Measurements from ENCODE around the gene SLC17A7.

The SLC17A7 gene

DNA sequence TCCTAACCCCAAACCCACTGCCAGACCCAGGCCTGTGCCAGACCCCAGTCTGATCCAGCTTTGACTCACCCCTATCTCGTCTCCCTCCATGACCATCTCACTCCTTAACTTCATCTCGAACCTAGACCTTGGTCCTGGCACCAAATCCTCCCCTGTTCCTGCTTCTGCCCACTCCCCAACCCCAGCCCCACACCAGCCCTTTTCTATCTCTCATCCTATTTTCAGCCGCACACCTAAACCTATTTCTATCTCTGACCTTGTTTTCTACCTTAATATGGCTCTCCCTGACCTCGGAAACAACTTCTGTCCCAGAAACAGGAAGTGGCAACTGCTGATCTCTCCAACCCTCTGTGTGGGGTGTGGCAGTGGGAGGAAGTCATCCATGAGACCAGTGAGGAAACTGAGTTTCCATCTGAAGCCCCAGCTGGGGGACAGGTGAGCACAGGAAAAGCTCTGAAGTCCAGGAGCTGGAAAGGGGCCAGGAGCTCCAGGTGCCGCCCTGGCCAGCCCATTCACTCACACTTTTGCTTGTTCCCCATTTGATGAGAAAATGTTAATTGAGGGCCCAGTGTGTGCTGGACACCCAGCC, 31.8 kb downstream of the SLC17A7 start:
- FAIRE-seq = no peak
- DNase-seq (ENCODE audit: low spot score) = no peak

- DNase-seq (ENCODE audit: low spot score) (no peak), FAIRE-seq (no peak)
Measured at GRCh38 chr19:49408816-49409440, 32.4 kb downstream of the SLC17A7 start.

DNA sequence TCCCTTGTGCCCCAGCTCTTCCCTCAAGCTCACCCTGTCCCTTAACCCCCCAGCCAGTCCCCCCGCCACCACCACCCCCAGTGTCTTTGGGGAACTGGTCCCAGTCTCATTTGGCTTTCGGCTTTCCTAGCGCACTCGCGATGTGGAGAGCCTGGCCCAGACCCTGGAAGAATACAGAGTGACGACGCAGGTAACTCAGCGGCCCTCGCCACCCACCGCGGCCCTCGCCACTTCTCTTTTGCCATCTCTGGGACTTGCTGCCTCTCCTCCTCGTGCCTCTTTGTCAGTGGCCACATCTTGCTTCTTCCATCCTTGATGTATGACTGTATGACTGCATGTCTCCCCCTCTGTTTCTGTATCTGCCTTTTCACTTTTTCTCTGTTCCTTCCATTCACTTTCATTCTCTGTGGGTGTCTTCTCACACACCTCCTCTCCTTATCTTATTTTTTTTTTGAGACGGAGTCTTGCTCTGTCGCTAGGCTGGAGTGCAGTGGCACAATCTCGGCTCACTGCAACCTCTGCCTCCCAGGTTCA, 33.8 kb downstream of the SLC17A7 start:
- FAIRE-seq (no peak), DNase-seq (ENCODE audit: low spot score) (no peak)

DNA sequence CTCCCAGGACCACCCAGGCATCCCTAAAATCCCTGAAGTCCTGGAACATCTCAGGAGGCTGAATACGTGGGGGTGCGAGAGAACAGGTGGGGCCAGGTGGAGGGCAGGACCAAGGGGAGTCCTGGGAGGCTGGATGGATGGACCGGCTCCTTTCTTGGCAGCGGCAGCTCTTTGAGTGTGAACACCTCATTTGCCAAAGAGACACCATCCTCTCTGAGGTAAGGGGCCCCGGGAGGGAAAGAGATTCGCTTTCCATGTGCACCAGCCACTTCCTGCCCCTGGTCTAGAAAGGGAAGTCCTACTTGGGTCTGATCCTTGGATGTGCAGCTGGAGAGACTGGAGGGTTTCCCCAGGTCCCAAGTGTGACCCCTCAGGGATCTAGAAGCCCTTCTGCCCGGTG, 34.2 kb downstream of the SLC17A7 start:
- no peak for FAIRE-seq
- no peak for DNase-seq (ENCODE audit: low spot score)

DNA sequence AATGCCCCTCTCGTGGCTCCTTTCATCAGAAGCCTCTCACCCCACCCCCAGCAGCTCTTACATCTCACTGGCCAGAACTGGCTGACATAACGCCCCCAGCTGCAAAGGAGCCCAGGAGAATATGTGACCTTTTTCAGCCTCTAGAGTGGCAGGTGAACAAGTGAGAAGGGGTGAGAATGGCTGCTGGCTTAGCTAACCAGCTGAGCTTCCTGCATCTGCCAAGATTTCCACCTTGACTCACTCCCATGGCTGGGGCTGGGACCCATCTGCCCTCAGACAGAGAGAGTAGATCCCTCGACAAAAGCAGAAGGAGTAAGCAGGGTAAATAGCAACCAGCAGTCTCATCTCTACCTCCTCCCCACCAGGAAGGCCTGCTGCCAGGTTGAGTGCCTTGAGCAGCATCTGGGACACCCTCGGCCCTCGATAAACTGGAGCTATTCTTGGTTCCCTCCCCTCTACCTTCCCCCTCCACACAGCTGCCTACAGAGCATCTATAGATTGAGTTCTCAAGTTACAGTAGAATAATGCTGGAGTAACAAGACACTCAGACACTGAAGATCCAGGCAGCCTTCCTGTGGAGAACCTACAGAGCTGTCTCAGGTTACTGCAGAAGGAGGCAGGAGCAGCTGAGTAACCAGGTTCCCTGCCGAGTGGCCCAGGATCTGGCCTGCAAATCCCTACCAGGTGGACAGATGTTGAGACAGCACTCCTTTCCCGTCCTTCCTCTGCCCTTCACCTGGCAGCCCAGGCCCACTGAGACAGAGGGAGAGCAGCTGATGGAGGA, 37.7 kb downstream of the SLC17A7 start:
- no peak for DNase-seq (ENCODE audit: low spot score)
- FAIRE-seq = no peak

GRCh38 chr19:49400029-49400428, 41.3 kb downstream of the SLC17A7 start:
- no peak for DNase-seq (ENCODE audit: low spot score)

GRCh38 chr19:49398931-49399330, 42.4 kb downstream of the SLC17A7 start:
- FAIRE-seq (no peak), DNase-seq (ENCODE audit: low spot score) (no peak)

More at GRCh38 chr19:49400029-49400428, 41.3 kb downstream of the SLC17A7 start:
- FAIRE-seq = no peak

DNA sequence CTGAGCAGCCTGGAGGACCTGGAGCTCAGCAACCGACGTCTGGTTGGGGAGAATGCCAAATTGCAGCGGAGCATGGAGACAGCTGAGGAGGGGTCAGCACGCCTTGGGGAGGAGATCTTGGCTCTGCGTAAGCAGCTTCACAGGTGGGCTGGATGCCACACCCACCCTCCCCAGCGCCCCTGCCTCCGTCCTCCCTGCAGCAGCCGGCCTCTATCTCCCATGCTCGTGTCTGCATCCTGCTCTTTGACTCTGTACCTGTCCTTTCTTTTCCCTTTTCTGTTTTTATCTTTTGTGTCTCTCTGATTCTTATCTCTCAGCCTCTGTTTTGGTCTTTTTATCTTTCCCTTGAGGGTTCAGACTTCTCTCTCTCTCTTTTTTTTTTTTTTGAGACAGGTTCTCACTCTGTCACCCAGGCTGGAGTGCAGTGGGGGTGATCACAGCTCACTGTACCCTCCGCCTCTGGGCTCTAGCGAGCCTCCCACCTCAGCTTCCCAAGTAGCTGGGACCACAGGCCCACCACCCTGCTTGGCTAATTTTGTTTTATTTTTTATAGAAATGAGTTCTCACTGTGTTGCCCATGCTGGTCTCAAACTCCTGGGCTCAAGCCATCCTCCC, 43.2 kb downstream of the SLC17A7 start:
- no peak for DNase-seq (ENCODE audit: low spot score)
- FAIRE-seq = no peak

- FAIRE-seq = no peak
- no peak for DNase-seq (ENCODE audit: low spot score)
Measured at GRCh38 chr19:49396738-49397505, 44.4 kb downstream of the SLC17A7 start.

GRCh38 chr19:49395581-49396407, 45.5 kb downstream of the SLC17A7 start:
- DNase-seq (ENCODE audit: low spot score) (no peak), FAIRE-seq (no peak)

DNA sequence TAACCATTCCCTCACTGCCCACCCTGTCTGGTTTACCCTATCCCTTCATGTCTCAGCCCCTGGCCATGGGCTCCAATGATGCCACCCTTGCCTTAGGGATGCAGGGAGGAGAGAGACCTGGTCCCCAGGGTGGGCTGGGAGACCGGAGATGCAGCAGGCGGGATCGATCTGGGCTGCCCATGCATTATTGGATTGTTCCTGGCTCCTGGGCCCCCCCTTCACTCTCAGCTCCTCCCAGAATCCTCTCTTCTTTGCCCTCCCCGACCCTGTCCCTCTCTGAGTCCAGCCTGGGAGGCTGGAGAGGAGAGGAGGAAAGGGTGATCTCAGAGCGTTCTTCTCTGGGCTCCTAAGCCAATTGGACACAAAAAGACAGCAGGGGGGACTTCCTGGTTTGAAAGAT, 47.4 kb downstream of the SLC17A7 start:
- no peak for FAIRE-seq

GRCh38 chr19:49391581-49392399, 49.5 kb downstream of the SLC17A7 start:
- DNase-seq (ENCODE audit: low spot score) (peak; percentile 86), FAIRE-seq (peak; percentile 83)

More for the DNA sequence above, 47.4 kb downstream of the SLC17A7 start:
- DNase-seq (ENCODE audit: low spot score) = no peak

DNA sequence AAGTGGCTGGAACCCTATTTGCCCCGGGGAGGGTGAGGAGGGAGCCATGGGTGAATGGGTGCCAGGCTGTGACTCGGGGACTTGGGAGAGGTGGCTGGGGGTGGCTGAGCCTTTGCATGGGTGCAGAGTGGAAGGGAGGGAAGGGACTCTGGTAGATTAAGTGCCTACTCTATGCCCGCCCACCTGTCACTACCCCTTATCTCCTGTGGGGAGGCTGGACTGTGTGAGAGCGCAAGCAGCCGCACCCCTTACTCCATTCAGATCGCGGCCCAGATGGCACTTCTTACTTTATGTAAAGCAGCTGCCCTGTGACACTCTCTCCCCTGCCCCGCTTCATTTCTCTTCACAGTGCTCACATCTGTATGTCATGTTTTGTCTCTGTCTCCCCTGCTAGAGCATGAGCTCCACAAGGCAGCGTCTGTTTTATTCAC, 50.4 kb downstream of the SLC17A7 start:
- no peak for DNase-seq (ENCODE audit: low spot score)
- FAIRE-seq = no peak

GRCh38 chr19:49390131-49390928, 51.0 kb downstream of the SLC17A7 start:
- FAIRE-seq = no peak

DNA sequence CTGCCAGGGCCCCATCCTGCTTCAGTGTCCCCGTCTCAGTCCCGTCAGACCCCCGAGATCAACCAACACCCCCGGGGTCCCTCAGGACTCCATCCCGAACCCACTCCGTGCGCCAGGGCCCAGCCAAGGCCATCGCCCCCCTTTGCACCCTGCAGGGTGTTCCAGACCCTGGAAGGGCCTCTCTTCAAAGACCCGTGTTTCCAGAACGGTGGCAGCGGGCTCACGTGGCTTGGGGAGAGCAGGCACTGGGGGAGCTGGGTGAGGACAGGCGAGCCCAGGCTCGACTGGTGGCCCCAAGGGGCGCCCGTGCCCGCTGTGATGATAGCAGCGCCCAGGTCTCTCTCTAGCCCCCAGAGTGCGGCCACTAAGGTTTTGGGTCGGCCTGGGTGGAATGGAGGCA, 51.9 kb downstream of the SLC17A7 start:
- no peak for DNase-seq (ENCODE audit: low spot score)
- no peak for FAIRE-seq

More at GRCh38 chr19:49390131-49390928, 51.0 kb downstream of the SLC17A7 start:
- DNase-seq (ENCODE audit: low spot score) = no peak

DNA sequence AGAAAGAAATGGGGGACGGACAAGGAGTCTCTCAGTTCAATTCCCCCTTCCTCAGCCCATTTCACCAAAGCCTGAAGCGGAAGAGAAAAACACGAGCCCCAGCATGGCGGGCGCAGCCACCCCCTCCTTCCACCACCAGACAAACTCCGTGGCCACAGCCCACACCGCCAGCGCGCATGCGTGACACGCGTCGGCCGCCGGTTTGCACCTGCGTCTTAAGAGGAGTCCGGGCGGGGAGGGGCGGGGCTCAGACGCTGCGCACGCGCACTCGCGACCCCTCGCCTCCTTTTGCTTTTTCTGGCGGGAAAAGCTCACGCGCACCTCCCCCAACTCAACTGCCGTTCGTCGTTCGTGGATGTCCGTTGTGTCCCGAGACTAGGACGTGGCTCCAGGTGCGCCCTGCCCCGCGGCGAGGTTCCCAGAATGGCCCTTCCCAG, 53.4 kb downstream of the SLC17A7 start, which contains the start of gene KASH5:
KASH5 (plus strand) TSS at position 314 of the 437 bp plus-strand sequence. CDS start 2,635 bp downstream, outside the sequence.
- no peak for FAIRE-seq
- peak; percentile 70 for DNase-seq (ENCODE audit: low spot score)

DNA sequence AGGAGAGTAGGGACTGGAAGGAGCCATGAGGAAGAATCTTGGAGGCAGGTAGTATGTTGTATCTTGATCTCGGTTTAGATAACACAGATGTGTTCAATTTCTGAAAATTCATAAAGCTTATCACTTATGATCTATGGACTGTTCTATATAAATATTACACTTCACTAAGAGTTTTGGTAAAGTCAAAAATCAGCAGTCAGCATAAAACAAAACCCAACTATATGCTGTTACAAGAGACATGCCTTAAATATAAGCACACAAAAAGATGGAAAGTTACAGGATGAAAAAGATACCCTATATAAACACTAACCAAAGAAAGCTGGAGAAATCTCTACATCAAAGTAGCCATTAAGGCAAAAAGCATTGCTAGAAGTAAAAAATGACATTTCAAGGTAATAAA, 57.7 kb downstream of the SLC17A7 start:
- no peak for DNase-seq (ENCODE audit: low spot score)
- no peak for FAIRE-seq

- FAIRE-seq (no peak), DNase-seq (ENCODE audit: low spot score) (no peak)
Measured at GRCh38 chr19:49382639-49383038, 58.7 kb downstream of the SLC17A7 start.
